C4-2B (cell line): Measurements from ENCODE around the gene TNS1.

Experiments
- ZFX ChIP-seq: fragments of 450-650 bp; IDR thresholded peaks from 2 replicates; pipeline ENCODE4 v1.6.1; 2017
- TF ChIP-seq, protein P1 (sequence below): fragments of 450-650 bp; conservative IDR thresholded peaks from 2 replicates; pipeline ENCODE4 v1.5.1; 2017; ENCODE audit warnings: mild to moderate bottlenecking

DNA sequence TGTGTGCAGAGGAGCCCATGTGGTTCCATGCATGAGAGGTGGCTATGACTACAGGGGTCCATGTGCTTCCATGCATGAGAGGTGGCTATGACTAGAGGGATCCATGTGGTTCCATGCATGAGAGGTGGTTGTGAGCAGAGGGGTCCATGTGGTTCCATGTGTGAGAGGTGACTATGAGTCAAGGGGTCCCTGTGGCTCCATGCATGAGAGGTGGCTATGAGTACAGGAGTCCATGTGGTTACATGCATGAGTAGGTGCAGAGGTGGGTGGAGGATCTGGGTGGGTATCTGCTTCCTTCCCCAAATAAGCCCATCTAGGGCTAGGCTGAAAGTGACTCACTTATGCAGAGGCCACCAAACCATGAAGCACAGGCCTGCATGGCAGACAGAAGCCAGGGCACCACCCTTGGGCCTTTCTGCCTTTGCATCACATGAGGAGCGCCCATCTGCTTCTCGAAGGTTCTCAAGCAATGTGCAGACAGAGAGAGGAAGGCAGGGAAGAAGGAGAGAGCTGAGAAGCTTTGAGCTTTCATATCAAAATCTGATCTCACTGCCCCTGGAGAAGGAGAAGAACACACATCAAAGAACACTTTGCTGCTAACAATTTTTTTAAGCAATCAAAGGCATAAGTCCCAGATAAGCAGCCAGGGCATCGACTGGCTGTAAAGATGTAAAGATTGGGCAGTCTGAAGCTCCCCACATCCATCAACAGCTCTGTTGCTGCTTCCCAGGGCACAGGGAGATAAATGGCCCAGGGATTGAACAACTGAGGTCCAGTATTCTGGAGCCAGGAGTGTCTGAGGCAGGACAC, 137.6 kb downstream of the TNS1 start:
- TF ChIP-seq, protein P1, sequence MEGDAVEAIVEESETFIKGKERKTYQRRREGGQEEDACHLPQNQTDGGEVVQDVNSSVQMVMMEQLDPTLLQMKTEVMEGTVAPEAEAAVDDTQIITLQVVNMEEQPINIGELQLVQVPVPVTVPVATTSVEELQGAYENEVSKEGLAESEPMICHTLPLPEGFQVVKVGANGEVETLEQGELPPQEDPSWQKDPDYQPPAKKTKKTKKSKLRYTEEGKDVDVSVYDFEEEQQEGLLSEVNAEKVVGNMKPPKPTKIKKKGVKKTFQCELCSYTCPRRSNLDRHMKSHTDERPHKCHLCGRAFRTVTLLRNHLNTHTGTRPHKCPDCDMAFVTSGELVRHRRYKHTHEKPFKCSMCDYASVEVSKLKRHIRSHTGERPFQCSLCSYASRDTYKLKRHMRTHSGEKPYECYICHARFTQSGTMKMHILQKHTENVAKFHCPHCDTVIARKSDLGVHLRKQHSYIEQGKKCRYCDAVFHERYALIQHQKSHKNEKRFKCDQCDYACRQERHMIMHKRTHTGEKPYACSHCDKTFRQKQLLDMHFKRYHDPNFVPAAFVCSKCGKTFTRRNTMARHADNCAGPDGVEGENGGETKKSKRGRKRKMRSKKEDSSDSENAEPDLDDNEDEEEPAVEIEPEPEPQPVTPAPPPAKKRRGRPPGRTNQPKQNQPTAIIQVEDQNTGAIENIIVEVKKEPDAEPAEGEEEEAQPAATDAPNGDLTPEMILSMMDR: no peak
- TF ChIP-seq ZFX: no peak
